ENCODE results near the gene LTB4R. TPM values are rescaled to one million over a fixed set of nuclear protein-coding genes. Genes with fewer than 3 reads are reported as not detected.

The LTB4R gene
- polyA plus RNA-seq, 2 of the 4 experiments (the other 2 are of a cell fraction) = 8.3 to 10.2 TPM

GRCh38 chr14:24262821-24263733 is 48.2 kb upstream of the LTB4R start, which contains the start of gene TGM1:
TSS of gene TGM1 (minus strand) at chr14:24263177. CDS start at chr14:24262352, 825 bp downstream.
- TF ChIP-seq REST (IDR thresholded peaks at IDR 0.05) = no peak
- TF ChIP-seq BHLHE40 (IDR thresholded peaks at IDR 0.05; ENCODE audit: low read depth, low read length) = no peak
- TF ChIP-seq MAZ (IDR thresholded peaks at IDR 0.05; ENCODE audit: borderline replicate concordance, low read depth, low read length) = no peak
- TF ChIP-seq RNF2 (IDR thresholded peaks at IDR 0.05; ENCODE audit: borderline replicate concordance, low read depth) = no peak
- FAIRE-seq (no peak), ATAC-seq (peak in 1 of 2 experiments; percentile 32; a peak in 1 of 6 replicates), DNase-seq (ENCODE audit: low read depth in 1 of 2, low spot score in 1 of 2) (no peak)
- ChIA-PET POLR2A (no interaction called here), CTCF (interaction anchor here (0.8 to 34.0 kb wide), 7 partner anchors 8 to 40 kb away, joined by 3 to 469 read pairs (median 4); partner anchors contain the start of genes CIDEB, DHRS1, LTB4R and LTB4R2)
- WGBS (ENCODE audit: missing lambda C conversion rate) = 82% methylated on average over 13 of the region's 14 CpGs
- Histone ChIP-seq H3K4me1 (peaks cover 8% of the 10 kb centered on the region), H3K27ac (no peak within 1 kb of the TSS), H3K4me2 (no peak within 1 kb of the TSS), H3K4me3 (no peak within 1 kb of the TSS), H3K9me3 (no peaks in the 10 kb centered on the region)

GRCh38 chr14:24263848-24264247 is 47.5 kb upstream of the LTB4R start:
- ATAC-seq = no peak
- H3K9me3 ChIP-seq = no peaks in the 10 kb centered on the region
- H3K4me2 ChIP-seq = no peak overlapping the region
- ChIA-PET CTCF (interaction anchor here (0.8 to 34.0 kb wide), 3 partner anchors 21 to 39 kb away, joined by 3 to 469 read pairs (median 24); partner anchors contain the start of genes CIDEB, DHRS1, LTB4R and LTB4R2), POLR2A (no interaction called here)
- H3K4me3 ChIP-seq = no peak overlapping the region
- WGBS (ENCODE audit: missing lambda C conversion rate) = 79% methylated on average over 6 of the region's 6 CpGs
- H3K4me1 ChIP-seq = peaks cover 8% of the 10 kb centered on the region
- TF ChIP-seq HMGXB4 (CRISPR knock-in tag; IDR thresholded peaks at IDR 0.05; ENCODE audit: borderline replicate concordance) = no peak
- no peak for TF ChIP-seq SMC3 (IDR thresholded peaks at IDR 0.05)
- no peak for TF ChIP-seq FOXS1 (CRISPR knock-in tag; IDR thresholded peaks at IDR 0.05)
- TF ChIP-seq REST (IDR thresholded peaks at IDR 0.05) = no peak
- no peak for TF ChIP-seq RAD21 (conservative IDR thresholded peaks at IDR 0.05 in 1 of 2, IDR thresholded peaks at IDR 0.05 in 1 of 2)
- TF ChIP-seq RARB (CRISPR knock-in tag; IDR thresholded peaks at IDR 0.05) = no peak
- no peak for TF ChIP-seq MAZ (IDR thresholded peaks at IDR 0.05; ENCODE audit: borderline replicate concordance, low read depth, low read length)
- TF ChIP-seq CBX8 (IDR thresholded peaks at IDR 0.05) = no peak
- DNase-seq (ENCODE audit: low read depth in 1 of 2, low spot score in 1 of 2) = no peak
- FAIRE-seq = no peak
- H3K27ac ChIP-seq = no peak overlapping the region
